ENCODE data around the gene UPK1A.

DNA sequence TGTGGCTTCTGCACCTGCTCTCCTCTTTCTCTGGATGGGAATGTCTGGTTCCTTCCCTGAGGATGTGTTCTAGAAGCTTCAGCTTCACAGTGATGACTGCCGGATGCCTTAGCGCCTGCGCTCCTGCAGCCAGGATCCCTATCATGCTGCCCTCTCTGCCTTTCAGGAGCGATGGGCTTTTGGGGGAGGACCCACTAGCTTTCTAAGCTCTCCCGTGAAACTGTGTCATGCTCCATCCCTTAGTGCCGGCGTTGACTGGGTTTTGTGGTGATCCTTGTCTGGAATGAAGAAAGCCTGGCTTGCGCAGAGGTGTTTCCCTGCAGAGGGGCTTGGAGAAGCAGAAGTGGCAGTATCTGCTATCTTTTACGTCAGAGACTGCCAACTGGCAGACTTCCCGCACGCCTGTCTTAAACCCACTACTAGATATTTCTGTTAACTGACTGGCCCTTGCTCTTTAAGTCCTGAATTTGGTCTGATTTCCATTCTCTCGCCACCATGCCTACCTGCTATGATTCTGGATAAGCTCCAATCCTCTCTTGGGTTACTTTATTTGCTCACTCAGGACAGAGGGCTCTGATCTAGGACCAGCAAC, 47.7 kb downstream of the UPK1A start:
- TF ChIP-seq ZNF274 (IDR thresholded peaks at IDR 0.05; ENCODE audit: low read depth, low read length) (no peak), TCF7L2 (IDR thresholded peaks at IDR 0.05; ENCODE audit: borderline replicate concordance, extremely low read depth, insufficient read depth, insufficient read length) (no peak), POLR2A (IDR thresholded peaks at IDR 0.05; ENCODE audit: borderline replicate concordance, extremely low read depth, insufficient read depth, insufficient read length) (no peak), YY1 (IDR thresholded peaks at IDR 0.05; ENCODE audit: extremely low read depth, insufficient replicate concordance, low read depth, low read length) (no peak), POLR2AphosphoS5 (IDR thresholded peaks at IDR 0.05; ENCODE audit: low read depth, low read length) (no peak), ELF1 (IDR thresholded peaks at IDR 0.05; ENCODE audit: borderline replicate concordance, low read depth) (no peak), EZH2phosphoT487 (IDR thresholded peaks at IDR 0.05; ENCODE audit: borderline replicate concordance) (no peak), EZH2 (IDR thresholded peaks at IDR 0.05) (no peak), ZFX (IDR thresholded peaks at IDR 0.05) (no peak), FOSL1 (IDR thresholded peaks at IDR 0.05; ENCODE audit: low read depth) (no peak), CEBPB (IDR thresholded peaks at IDR 0.05; ENCODE audit: low read depth) (no peak)
- TF ChIP-seq, protein P1, sequence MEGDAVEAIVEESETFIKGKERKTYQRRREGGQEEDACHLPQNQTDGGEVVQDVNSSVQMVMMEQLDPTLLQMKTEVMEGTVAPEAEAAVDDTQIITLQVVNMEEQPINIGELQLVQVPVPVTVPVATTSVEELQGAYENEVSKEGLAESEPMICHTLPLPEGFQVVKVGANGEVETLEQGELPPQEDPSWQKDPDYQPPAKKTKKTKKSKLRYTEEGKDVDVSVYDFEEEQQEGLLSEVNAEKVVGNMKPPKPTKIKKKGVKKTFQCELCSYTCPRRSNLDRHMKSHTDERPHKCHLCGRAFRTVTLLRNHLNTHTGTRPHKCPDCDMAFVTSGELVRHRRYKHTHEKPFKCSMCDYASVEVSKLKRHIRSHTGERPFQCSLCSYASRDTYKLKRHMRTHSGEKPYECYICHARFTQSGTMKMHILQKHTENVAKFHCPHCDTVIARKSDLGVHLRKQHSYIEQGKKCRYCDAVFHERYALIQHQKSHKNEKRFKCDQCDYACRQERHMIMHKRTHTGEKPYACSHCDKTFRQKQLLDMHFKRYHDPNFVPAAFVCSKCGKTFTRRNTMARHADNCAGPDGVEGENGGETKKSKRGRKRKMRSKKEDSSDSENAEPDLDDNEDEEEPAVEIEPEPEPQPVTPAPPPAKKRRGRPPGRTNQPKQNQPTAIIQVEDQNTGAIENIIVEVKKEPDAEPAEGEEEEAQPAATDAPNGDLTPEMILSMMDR (IDR thresholded peaks at IDR 0.05 in 2 of 3, conservative IDR thresholded peaks at IDR 0.05 in 1 of 3; ENCODE audit: borderline replicate concordance in 1 of 3, insufficient read depth in 1 of 3, low read depth in 2 of 3, low read length in 2 of 3): no peak
- TF ChIP-seq, protein P2, sequence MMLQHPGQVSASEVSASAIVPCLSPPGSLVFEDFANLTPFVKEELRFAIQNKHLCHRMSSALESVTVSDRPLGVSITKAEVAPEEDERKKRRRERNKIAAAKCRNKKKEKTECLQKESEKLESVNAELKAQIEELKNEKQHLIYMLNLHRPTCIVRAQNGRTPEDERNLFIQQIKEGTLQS (IDR thresholded peaks at IDR 0.05): no peak
- TF ChIP-seq, protein P3, sequence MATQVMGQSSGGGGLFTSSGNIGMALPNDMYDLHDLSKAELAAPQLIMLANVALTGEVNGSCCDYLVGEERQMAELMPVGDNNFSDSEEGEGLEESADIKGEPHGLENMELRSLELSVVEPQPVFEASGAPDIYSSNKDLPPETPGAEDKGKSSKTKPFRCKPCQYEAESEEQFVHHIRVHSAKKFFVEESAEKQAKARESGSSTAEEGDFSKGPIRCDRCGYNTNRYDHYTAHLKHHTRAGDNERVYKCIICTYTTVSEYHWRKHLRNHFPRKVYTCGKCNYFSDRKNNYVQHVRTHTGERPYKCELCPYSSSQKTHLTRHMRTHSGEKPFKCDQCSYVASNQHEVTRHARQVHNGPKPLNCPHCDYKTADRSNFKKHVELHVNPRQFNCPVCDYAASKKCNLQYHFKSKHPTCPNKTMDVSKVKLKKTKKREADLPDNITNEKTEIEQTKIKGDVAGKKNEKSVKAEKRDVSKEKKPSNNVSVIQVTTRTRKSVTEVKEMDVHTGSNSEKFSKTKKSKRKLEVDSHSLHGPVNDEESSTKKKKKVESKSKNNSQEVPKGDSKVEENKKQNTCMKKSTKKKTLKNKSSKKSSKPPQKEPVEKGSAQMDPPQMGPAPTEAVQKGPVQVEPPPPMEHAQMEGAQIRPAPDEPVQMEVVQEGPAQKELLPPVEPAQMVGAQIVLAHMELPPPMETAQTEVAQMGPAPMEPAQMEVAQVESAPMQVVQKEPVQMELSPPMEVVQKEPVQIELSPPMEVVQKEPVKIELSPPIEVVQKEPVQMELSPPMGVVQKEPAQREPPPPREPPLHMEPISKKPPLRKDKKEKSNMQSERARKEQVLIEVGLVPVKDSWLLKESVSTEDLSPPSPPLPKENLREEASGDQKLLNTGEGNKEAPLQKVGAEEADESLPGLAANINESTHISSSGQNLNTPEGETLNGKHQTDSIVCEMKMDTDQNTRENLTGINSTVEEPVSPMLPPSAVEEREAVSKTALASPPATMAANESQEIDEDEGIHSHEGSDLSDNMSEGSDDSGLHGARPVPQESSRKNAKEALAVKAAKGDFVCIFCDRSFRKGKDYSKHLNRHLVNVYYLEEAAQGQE (IDR thresholded peaks at IDR 0.05; ENCODE audit: low read depth): no peak

Data from HCT116 (cell line).